ENCODE data around the gene KCNK3.

KCNK3 gene

DNA sequence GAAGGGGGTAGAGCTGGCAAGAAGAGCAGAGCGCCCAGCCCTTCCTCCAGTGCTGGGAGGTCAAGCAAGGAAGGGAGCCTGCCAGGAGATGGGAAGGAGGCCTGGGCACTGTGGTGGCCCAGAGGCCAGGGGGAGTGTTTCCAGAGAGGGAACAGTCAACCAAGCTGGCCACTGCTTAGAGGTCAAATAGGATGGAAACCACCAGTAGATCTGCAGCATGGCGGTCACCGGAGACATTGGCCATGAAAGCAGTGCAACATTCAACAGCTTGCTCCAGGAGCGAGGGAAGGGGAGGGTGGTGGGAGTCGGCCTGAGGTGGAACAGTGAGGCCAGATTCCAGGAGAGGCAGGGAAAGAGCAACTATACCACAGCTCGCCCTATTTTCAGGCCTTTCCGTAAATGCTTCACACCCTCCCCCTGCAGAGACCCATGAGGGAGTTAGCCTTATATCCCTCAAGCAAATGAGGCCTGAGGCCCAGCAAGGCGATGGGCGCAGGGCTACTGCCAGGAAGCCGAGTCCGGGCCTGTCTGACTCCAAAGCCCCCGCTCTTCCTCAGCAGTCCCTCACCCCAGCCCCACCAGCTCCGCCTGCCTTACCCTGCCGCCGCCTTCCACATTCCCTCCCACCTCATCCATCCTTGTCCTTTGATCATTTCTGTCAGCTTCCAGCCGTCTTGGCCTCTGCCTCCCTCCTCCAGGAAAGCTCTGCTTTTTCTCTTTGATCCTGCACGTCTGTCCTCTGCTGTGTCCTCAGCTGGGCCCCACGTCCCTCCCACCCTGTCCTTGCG is 17.0 kb downstream of the KCNK3 start:
- Histone ChIP-seq H3K4me3 (ENCODE audit: low read length) (no peak overlapping the region), H3K36me3 (ENCODE audit: insufficient read depth, low read depth, low read length) (no peaks in the 10 kb centered on the region), H3K27me3 (ENCODE audit: insufficient read depth, low read length) (no peaks in the 10 kb centered on the region; the same call in 1 of the 2 replicates), H3K27ac (ENCODE audit: low read length) (no peak overlapping the region), H3K9ac (ENCODE audit: low read depth, low read length) (no peak overlapping the region), H3K9me3 (ENCODE audit: insufficient read depth, low read depth, low read length) (no peaks in the 10 kb centered on the region), H3K4me1 (ENCODE audit: insufficient read depth, low read length) (no peaks in the 10 kb centered on the region)

DNA sequence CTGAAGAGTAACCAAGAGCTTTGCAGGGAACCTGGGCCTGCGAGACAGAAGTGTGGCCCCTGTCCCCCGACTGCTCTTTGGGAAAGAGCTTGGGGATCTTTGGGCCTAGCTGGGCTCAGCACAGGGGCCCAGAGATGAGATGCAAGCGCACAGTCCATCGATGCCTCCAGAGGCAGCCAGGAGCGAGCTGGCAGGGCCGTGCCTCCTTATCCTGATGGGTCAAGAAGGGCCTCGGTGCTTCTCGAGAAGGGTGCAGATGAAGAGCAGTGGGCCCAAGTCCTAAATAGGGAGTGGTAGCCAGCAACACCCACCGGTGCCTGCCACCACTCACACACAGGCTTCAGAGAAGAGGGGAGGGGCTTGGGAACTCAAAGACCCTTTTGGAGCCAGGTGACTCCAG is 17.6 kb downstream of the KCNK3 start:
- no peak overlapping the region for H3K4me3 ChIP-seq (ENCODE audit: low read length)
- H3K27me3 ChIP-seq (ENCODE audit: insufficient read depth, low read length), result no peaks in the 10 kb centered on the region; the same call in 1 of the 2 replicates
- H3K9me3 ChIP-seq (ENCODE audit: insufficient read depth, low read depth, low read length), result no peaks in the 10 kb centered on the region

DNA sequence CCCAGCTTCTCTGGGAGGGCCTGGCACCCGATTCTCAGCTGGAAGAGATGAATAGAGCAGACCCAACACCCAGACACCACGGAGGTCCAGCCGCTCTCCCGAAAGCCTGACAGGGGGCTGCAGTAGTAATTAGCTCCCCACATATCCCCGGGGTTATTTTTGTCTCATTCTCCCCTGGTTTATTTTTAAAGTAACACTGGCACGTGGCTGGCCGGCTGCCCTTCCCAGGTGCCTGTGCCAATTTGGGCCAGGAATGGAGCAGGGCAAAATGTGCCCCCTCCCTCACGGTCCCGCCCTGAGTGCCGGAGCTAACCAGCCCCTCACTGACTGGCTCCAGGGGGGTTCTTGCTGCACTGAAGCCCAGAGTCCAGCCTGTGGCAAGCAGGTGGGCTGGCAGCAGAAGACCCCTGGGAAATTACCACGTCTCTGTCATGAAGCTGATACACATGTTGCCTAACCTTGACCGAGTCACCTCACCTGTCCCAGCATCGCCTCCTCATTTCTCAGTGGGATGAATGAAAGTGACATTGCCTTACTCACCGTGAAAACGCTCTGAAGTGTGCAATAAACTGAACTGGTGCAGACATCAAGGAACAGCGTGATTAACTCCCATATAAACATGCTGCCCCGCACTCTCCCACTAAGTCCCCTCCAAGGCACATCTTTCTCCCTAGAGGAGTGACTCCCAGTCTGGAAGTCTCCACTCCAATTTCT is 18.4 kb downstream of the KCNK3 start:
- H3K4me1 ChIP-seq (ENCODE audit: insufficient read depth, low read length), result no peaks in the 10 kb centered on the region
- no peak overlapping the region for H3K9ac ChIP-seq (ENCODE audit: low read depth, low read length)
- no peak overlapping the region for H3K27ac ChIP-seq (ENCODE audit: low read length)
- H3K4me3 ChIP-seq (ENCODE audit: low read length), result no peak overlapping the region
- no peaks in the 10 kb centered on the region for H3K36me3 ChIP-seq (ENCODE audit: insufficient read depth, low read depth, low read length)
- H3K27me3 ChIP-seq (ENCODE audit: insufficient read depth, low read length), result no peaks in the 10 kb centered on the region; the same call in 1 of the 2 replicates
- H3K9me3 ChIP-seq (ENCODE audit: insufficient read depth, low read depth, low read length), result no peaks in the 10 kb centered on the region

More for the DNA sequence above, 17.6 kb downstream of the KCNK3 start:
- Histone ChIP-seq H3K27ac (ENCODE audit: low read length) (no peak overlapping the region), H3K9ac (ENCODE audit: low read depth, low read length) (no peak overlapping the region), H3K4me1 (ENCODE audit: insufficient read depth, low read length) (no peaks in the 10 kb centered on the region), H3K36me3 (ENCODE audit: insufficient read depth, low read depth, low read length) (no peaks in the 10 kb centered on the region)

DNA sequence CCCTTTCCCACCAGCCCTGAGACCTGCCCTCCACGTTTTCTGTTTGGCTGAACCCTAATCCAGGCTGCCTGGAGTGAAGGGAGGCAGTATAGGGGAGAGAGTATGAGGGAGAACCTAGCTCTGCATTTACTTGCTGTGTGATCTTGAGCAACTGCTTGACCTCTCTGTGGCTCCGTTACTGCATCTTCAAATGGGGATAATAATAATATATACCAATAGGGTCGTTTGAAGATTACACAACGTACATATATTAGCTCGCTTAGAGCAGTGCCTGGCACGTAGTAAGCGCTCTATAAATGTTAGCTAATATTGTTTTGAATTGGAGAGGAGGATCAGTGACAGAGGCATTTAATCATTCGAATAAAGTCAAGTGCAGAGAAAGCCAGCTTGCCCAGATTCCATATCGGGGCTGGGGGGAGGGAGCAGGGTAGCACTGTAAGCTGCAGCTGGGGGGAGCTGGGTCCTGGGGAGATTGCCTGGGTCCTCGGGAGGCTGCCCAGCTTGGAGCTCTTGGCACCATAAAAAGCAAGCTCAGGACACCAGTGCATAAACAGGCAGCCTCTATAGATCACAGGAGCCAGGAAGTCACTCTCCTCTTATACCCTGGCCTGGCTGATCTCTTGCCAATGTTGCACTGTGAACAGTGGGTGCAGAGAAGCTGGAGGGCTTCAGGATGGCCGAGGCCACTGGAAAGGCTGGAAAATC is 19.1 kb downstream of the KCNK3 start:
- no peak overlapping the region for H3K27ac ChIP-seq (ENCODE audit: low read length)
- no peaks in the 10 kb centered on the region for H3K36me3 ChIP-seq (ENCODE audit: insufficient read depth, low read depth, low read length)
- no peaks in the 10 kb centered on the region for H3K4me1 ChIP-seq (ENCODE audit: insufficient read depth, low read length)
- no peaks in the 10 kb centered on the region; the same call in 1 of the 2 replicates for H3K27me3 ChIP-seq (ENCODE audit: insufficient read depth, low read length)
- H3K4me3 ChIP-seq (ENCODE audit: low read length), result no peak overlapping the region
- no peaks in the 10 kb centered on the region for H3K9me3 ChIP-seq (ENCODE audit: insufficient read depth, low read depth, low read length)
- no peak overlapping the region for H3K9ac ChIP-seq (ENCODE audit: low read depth, low read length)

DNA sequence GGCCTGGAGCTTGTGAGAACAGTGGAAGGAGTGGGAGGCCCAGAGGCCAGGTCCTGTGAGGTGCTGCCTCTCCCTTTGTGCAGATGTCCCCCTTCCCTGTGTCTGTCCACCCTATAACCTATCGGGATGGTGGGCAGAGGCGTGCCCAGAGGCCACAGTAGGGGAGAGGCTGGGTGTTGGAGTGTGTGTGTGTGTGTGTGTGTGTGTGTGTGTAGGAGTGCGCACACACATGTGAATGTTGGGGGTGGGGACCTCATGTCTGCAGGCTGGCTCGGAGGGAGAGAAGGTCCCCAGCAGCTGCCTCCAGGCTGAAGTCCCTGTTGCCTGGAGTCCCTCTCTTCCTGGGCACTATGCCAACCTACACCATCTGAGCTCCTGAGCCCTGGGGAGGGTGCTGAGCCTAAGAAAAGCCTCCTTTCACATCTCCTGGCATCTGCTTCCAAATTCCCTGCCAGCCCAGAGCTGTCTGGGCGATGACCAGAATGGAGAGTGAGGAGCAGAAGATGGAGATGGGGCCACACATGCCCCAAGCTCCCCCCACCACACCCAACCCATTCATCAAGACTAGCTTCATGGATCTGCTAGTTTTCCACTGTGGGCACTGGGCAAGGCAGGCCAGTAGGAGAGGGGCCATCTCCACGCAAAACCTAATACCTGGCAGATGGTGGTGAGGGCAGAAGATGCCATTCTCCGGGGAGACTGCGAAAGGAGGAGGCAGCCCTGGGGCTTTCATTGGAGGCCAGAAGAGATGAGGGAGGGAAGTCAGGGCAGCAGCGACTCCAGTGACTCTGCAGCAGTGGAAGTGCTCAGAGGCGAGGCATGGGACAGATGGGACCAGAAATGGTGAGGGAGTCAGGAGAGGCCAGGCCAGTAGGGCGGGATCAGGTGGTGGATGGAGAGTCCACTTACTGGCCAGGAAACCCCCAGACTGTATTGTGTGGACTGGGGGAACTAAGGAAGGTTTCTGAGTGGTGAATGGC is 20.3 kb downstream of the KCNK3 start:
- no peaks in the 10 kb centered on the region for H3K9me3 ChIP-seq (ENCODE audit: insufficient read depth, low read depth, low read length)
- no peak overlapping the region for H3K4me3 ChIP-seq (ENCODE audit: low read length)
- no peak overlapping the region for H3K9ac ChIP-seq (ENCODE audit: low read depth, low read length)
- H3K36me3 ChIP-seq (ENCODE audit: insufficient read depth, low read depth, low read length), result no peaks in the 10 kb centered on the region
- H3K27ac ChIP-seq (ENCODE audit: low read length), result no peak overlapping the region
- H3K4me1 ChIP-seq (ENCODE audit: insufficient read depth, low read length), result no peaks in the 10 kb centered on the region
- no peaks in the 10 kb centered on the region; the same call in 1 of the 2 replicates for H3K27me3 ChIP-seq (ENCODE audit: insufficient read depth, low read length)

DNA sequence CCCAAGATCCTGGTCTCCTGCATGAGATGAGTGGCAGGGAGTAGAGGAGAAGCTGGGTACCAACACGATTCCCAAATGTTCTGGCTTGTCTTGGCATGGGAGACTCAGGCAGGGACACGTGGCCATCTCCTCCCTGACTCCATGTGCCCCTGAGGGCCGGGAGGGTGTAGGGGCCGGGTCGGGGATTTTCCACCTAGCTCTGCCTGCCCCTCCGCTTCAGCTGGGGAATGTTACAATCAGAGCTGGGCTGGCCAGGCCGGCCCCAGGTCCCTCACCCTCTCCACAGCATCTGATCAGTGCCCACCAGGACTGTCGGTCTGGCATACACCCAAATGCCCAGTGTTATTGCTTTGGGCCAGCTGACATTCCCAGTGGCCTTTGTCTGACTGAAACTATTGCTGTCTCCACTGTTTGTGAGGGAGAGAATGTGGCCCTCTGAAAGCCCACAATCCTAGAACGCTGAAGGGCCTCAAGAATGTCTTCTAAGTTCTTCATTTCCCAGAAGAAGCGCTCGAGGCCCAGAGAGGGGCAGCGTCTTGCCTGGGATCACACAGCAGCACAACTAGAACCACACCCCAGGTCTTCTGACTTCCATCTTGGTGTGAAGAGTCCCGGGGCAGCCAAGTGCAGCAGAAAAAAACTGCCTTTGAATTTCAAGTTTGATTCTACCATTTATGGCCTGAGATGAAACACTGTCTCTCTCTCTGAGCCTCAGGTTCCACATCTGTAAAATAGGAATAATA is 23.2 kb downstream of the KCNK3 start:
- Histone ChIP-seq H3K4me1 (ENCODE audit: insufficient read depth, low read length) (no peaks in the 10 kb centered on the region; the same call in 1 of the 2 replicates), H3K27ac (ENCODE audit: low read length) (no peak overlapping the region), H3K9ac (ENCODE audit: low read depth, low read length) (no peak overlapping the region), H3K9me3 (ENCODE audit: insufficient read depth, low read depth, low read length) (no peaks in the 10 kb centered on the region), H3K4me3 (ENCODE audit: low read length) (no peak overlapping the region), H3K36me3 (ENCODE audit: insufficient read depth, low read depth, low read length) (no peaks in the 10 kb centered on the region), H3K27me3 (ENCODE audit: insufficient read depth, low read length) (no peaks in the 10 kb centered on the region; the same call in 1 of the 2 replicates)

DNA sequence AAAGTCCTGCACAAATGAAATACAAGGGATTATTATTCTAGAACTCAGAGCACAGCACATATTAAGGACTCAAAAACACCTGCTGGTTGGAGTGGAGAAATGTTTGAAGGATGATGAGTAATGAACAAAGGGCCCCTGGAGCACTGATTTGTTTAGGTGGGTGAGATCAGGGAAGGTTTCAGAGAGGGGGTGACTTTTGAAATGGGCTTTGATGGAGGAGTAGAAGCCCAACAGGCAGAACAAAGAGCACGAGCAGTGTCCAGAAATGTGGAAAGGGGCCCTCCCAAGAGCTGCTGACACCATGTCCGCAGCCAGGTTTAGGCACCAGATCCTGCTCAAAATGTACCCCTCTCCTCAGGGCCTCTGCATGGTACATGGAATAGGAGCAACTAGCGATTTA is 23.8 kb downstream of the KCNK3 start:
- Histone ChIP-seq H3K9ac (ENCODE audit: low read depth, low read length) (no peak overlapping the region), H3K27ac (ENCODE audit: low read length) (no peak overlapping the region), H3K36me3 (ENCODE audit: insufficient read depth, low read depth, low read length) (no peaks in the 10 kb centered on the region), H3K4me3 (ENCODE audit: low read length) (no peak overlapping the region), H3K4me1 (ENCODE audit: insufficient read depth, low read length) (no peaks in the 10 kb centered on the region; the same call in 1 of the 2 replicates), H3K27me3 (ENCODE audit: insufficient read depth, low read length) (no peaks in the 10 kb centered on the region; the same call in 1 of the 2 replicates), H3K9me3 (ENCODE audit: insufficient read depth, low read depth, low read length) (no peaks in the 10 kb centered on the region)

DNA sequence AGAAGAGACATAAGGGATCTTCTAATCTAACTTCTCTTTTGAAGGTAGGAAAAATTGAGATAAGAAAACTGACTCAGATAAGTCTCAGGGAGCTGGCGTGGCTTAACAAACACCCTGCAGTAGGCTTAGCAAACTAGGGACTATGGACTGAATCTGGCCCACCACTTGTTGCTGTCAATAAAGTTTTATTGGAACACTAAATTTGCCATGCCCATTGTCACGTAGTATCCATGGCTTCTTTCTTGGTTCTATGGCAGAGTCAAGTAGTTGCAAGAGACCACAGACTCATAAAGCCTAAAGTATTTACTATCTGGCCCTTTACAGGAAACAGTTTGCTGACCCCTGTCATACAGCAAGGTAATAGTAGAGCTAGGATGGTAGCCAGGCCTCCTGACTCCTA is 24.2 kb downstream of the KCNK3 start:
- H3K27ac ChIP-seq (ENCODE audit: low read length), result no peak overlapping the region
- peaks cover 3% of the 10 kb centered on the region; the same call in 1 of the 2 replicates for H3K4me1 ChIP-seq (ENCODE audit: insufficient read depth, low read length)
- H3K9ac ChIP-seq (ENCODE audit: low read depth, low read length), result no peak overlapping the region
- no peaks in the 10 kb centered on the region; the same call in 1 of the 2 replicates for H3K27me3 ChIP-seq (ENCODE audit: insufficient read depth, low read length)
- no peaks in the 10 kb centered on the region for H3K36me3 ChIP-seq (ENCODE audit: insufficient read depth, low read depth, low read length)
- H3K9me3 ChIP-seq (ENCODE audit: insufficient read depth, low read depth, low read length), result no peaks in the 10 kb centered on the region
- no peak overlapping the region for H3K4me3 ChIP-seq (ENCODE audit: low read length)

DNA sequence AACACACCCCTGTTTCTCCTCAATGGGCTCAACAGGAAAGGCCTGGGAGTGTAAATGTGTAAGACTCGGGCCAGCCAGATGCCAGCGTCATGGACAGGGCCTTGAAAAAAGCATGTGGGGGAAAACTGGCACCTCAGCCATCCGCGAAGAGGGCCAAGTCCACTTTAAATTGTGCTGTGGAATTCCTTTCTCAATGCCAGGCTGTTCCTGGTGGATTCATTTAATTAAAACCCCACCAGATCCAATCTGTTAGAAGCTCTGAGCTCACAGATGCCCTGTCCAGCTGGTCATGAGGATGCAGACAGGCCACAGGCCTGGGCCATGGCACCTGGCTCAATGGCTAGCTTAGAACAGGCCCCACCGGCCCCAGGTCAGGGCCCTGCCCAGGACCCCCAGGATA is 24.8 kb downstream of the KCNK3 start:
- H3K9ac ChIP-seq (ENCODE audit: low read depth, low read length), result no peak overlapping the region
- H3K36me3 ChIP-seq (ENCODE audit: insufficient read depth, low read depth, low read length), result no peaks in the 10 kb centered on the region
- H3K4me3 ChIP-seq (ENCODE audit: low read length), result no peak overlapping the region
- no peaks in the 10 kb centered on the region for H3K27me3 ChIP-seq (ENCODE audit: insufficient read depth, low read length)
- no peaks in the 10 kb centered on the region for H3K9me3 ChIP-seq (ENCODE audit: insufficient read depth, low read depth, low read length)
- H3K27ac ChIP-seq (ENCODE audit: low read length), result no peak overlapping the region
- H3K4me1 ChIP-seq (ENCODE audit: insufficient read depth, low read length), result peaks cover 4% of the 10 kb centered on the region; the same call in 1 of the 2 replicates

DNA sequence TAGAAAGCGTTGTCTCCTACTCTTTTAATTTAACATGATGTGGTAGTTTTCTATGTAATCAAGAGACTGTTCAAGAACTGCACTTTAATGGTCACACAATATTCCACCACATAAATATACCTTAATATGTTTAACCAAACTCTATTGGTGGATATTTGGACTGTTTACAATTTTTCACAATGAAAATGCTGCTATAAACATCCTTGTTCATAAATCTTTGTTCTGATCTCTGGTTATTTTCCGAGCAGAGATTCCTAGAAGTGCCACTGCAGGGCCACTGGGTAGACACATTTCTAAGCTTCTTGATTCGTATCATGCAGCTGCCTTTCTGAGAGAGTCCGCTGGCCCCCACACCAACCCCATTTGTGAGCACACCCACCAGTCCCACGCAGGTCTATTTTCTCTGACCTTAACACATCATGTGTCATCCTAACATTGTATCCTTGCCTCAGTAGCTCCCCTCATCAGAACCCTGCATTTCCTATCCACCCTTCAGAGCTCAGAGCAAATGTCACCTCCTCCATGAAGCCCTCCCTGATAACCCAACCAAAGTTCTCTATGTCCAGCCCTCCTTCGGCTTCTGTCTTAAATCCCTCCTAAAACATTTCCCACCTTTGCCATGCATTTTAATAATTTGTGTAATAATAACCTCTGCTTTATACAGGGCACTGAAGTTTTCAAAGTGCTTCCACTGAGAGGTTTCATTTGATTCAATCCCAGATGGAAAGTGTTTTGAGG is 26.6 kb downstream of the KCNK3 start:
- Histone ChIP-seq H3K36me3 (ENCODE audit: insufficient read depth, low read depth, low read length) (no peaks in the 10 kb centered on the region), H3K27ac (ENCODE audit: low read length) (no peak overlapping the region)

More for the DNA sequence above, 26.6 kb downstream of the KCNK3 start:
- Histone ChIP-seq H3K27me3 (ENCODE audit: insufficient read depth, low read length) (no peaks in the 10 kb centered on the region), H3K9ac (ENCODE audit: low read depth, low read length) (no peak overlapping the region), H3K4me3 (ENCODE audit: low read length) (no peak overlapping the region), H3K9me3 (ENCODE audit: insufficient read depth, low read depth, low read length) (no peaks in the 10 kb centered on the region), H3K4me1 (ENCODE audit: insufficient read depth, low read length) (peaks cover 4% of the 10 kb centered on the region; the same call in 1 of the 2 replicates)

All from iPS-20b (cell line).